Activated CD4-positive, alpha-beta T cell treated with anti-CD3 and anti-CD28 coated beads for 36 hours (primary cell): Measurements from ENCODE around the gene PSMC2. TPM values are rescaled to one million over a fixed set of nuclear protein-coding genes. Genes with fewer than 3 reads are reported as not detected.

ENCODE experiments used
- ATAC-seq: fragments of 200-7000 bp; cut with Tn5 transposase; one replicate; pipeline ENCODE4 v1.10.0; 2021; ENCODE audit warnings: mild to moderate bottlenecking, moderate library complexity
- CTCF ChIA-PET: fragments of 350-600 bp; sonication (Branson Sonifier 250); formaldehyde crosslinking; loops from one replicate; lab custom pipeline; 2021; ENCODE audit warnings: antibody characterized with exemption; lab: Charles Lee
- POLR2A ChIA-PET: fragments of 350-600 bp; sonication (Branson Sonifier 250); formaldehyde crosslinking; loops from one replicate; lab custom pipeline; 2021; ENCODE audit warnings: antibody characterized with exemption, inconsistent platforms; lab: Charles Lee
- DNase-seq: peaks from one replicate; pipeline ENCODE4 v3.0.0-alpha.2; 2020
- H3K27ac Mint-ChIP-seq: one replicate; pipeline ENCODE4 v1.8.0; 2021; ENCODE audit warnings: mixed read lengths
- H3K27me3 Mint-ChIP-seq: one replicate; pipeline ENCODE4 v1.8.0; 2021; ENCODE audit warnings: mixed read lengths
- H3K36me3 Mint-ChIP-seq: one replicate; pipeline ENCODE4 v1.8.0; 2021; ENCODE audit warnings: low read depth, mixed read lengths
- H3K4me1 Mint-ChIP-seq: one replicate; pipeline ENCODE4 v1.8.0; 2021; ENCODE audit warnings: mixed read lengths
- H3K4me3 Mint-ChIP-seq: one replicate; pipeline ENCODE4 v1.8.0; 2021; ENCODE audit warnings: mild to moderate bottlenecking, moderate library complexity, mixed read lengths
- H3K9me3 Mint-ChIP-seq: one replicate; pipeline ENCODE4 v1.8.0; 2021; ENCODE audit warnings: low read depth, mixed read lengths
- intact Hi-C, 2 experiments: fragments of 100-400 bp; cut with DNase I in 1 of 2; cut with micrococcal nuclease in 1 of 2; formaldehyde crosslinking; loops; one replicate each; pipeline versions ENCODE4 v1.14.2 to v1.15.1; 2022 to 2024; cut with DNase I, micrococcal nuclease
- total RNA-seq, 2 experiments: library from RNA; stranded (reverse); gene quantifications; one replicate each; pipeline ENCODE4 v1.2.3, GENCODE V29; 2021

The PSMC2 gene
- 100 to 1,000 TPM; 145 to 161 TPM for total RNA-seq

- CTCF ChIA-PET = interaction anchor here (0.9 to 2.1 kb wide), 6 partner anchors 10 to 275 kb away, joined by 3 to 6 read pairs (median 3); no protein-coding TSS in a partner anchor
- DNase-seq = peak; percentile 87
- peak; percentile 69 for ATAC-seq
- Mint-ChIP-seq H3K9me3 (no peaks in the 10 kb centered on the region), H3K36me3 (peaks cover 36% of the 10 kb centered on the region), H3K4me3 (peak within 1 kb of the TSS; percentile 94), H3K4me1 (peaks cover 55% of the 10 kb centered on the region), H3K27me3 (no peaks in the 10 kb centered on the region), H3K27ac (peak within 1 kb of the TSS; percentile 97)
- intact Hi-C loops = loop anchor here (1.0 to 10.0 kb wide), 7 partner anchors 50 to 1667 kb away; partner anchors contain the start of genes PMPCB (in 2 of the 2), ARMC10 (in 1 of the 2), KMT2E (in 1 of the 2) and NAPEPLD (in 1 of the 2)
- POLR2A ChIA-PET = interaction anchor here (0.5 to 1.0 kb wide), 2 partner anchors 20 to 400 kb away, joined by 3 to 5 read pairs; no protein-coding TSS in a partner anchor
Measured at GRCh38 chr7:103347507-103348267, at the start of gene PSMC2. TSS of gene PSMC2 (plus strand) at chr7:103347643. CDS start at chr7:103347712, 69 bp downstream.

GRCh38 chr7:103297837-103298179 is 49.6 kb upstream of the PSMC2 start:
- intact Hi-C loops = loop anchor here (1.0 to 10.0 kb wide), 6 partner anchors 18 to 857 kb away; partner anchors contain the start of genes PSMC2 (in 2 of the 2), FAM185A (in 1 of the 2) and NAPEPLD (in 1 of the 2)
- no peak for DNase-seq
- Mint-ChIP-seq H3K27ac (peak overlapping the region; percentile 93), H3K4me3 (peak overlapping the region; percentile 89), H3K27me3 (no peaks in the 10 kb centered on the region), H3K9me3 (no peaks in the 10 kb centered on the region), H3K36me3 (peaks cover 31% of the 10 kb centered on the region), H3K4me1 (peaks cover 36% of the 10 kb centered on the region)
- CTCF ChIA-PET = interaction anchor here (0.7 to 2.5 kb wide), 5 partner anchors 8 to 224 kb away, joined by 3 to 6 read pairs (median 4); partner anchors contain the start of gene ARMC10
- no peak for ATAC-seq
- POLR2A ChIA-PET = no interaction called here

- ATAC-seq = no peak
- H3K27ac Mint-ChIP-seq = no peak overlapping the region
- DNase-seq = no peak
- H3K4me3 Mint-ChIP-seq = no peak overlapping the region
- intact Hi-C loops = loop anchor here in 1 of 2 experiments (5.0 to 10.0 kb wide), 3 partner anchors 152 to 855 kb away; partner anchors contain the start of genes FAM185A and NAPEPLD
- H3K9me3 Mint-ChIP-seq = peaks cover 2% of the 10 kb centered on the region
- peaks cover 46% of the 10 kb centered on the region for H3K4me1 Mint-ChIP-seq
- H3K27me3 Mint-ChIP-seq = no peaks in the 10 kb centered on the region
- ChIA-PET POLR2A (no interaction called here), CTCF (interaction anchor here (0.5 to 2.5 kb wide), 3 partner anchors 11 to 803 kb away, joined by 3 to 6 read pairs (median 3); no protein-coding TSS in a partner anchor)
- peaks cover 47% of the 10 kb centered on the region for H3K36me3 Mint-ChIP-seq
Measured at GRCh38 chr7:103299660-103300059, 47.8 kb upstream of the PSMC2 start.

- Mint-ChIP-seq H3K27me3 (no peaks in the 10 kb centered on the region), H3K27ac (no peak overlapping the region), H3K4me3 (no peak overlapping the region), H3K9me3 (peaks cover 2% of the 10 kb centered on the region), H3K36me3 (peaks cover 58% of the 10 kb centered on the region), H3K4me1 (peaks cover 50% of the 10 kb centered on the region)
- no peak for DNase-seq
- no peak for ATAC-seq
- ChIA-PET CTCF (interaction anchor here (1.0 to 1.6 kb wide), 3 partner anchors 12 to 106 kb away, joined by 3 to 7 read pairs (median 5); no protein-coding TSS in a partner anchor), POLR2A (no interaction called here)
- intact Hi-C loops = no loop called here
Measured at GRCh38 chr7:103301441-103301840, 46.0 kb upstream of the PSMC2 start.

GRCh38 chr7:103307503-103308231 is 39.8 kb upstream of the PSMC2 start:
- POLR2A ChIA-PET = interaction anchor here (0.8 kb wide), 1 partner anchor 9 kb away, joined by 3 read pairs; no protein-coding TSS in a partner anchor

GRCh38 chr7:103314852-103315251 is 32.6 kb upstream of the PSMC2 start:
- Mint-ChIP-seq H3K36me3 (peaks cover 69% of the 10 kb centered on the region), H3K27me3 (no peaks in the 10 kb centered on the region), H3K9me3 (no peaks in the 10 kb centered on the region), H3K4me3 (no peak overlapping the region), H3K27ac (peak overlapping the region; percentile 51), H3K4me1 (peaks cover 7% of the 10 kb centered on the region)
- ATAC-seq (peak; percentile 51), DNase-seq (no peak)
- intact Hi-C loops = no loop called here
- ChIA-PET POLR2A (no interaction called here), CTCF (interaction anchor here (0.7 to 2.6 kb wide), 5 partner anchors 9 to 29 kb away, joined by 3 to 7 read pairs (median 3); no protein-coding TSS in a partner anchor)

More at GRCh38 chr7:103307503-103308231, 39.8 kb upstream of the PSMC2 start:
- H3K4me1 Mint-ChIP-seq = peaks cover 26% of the 10 kb centered on the region
- H3K27me3 Mint-ChIP-seq = no peaks in the 10 kb centered on the region
- H3K4me3 Mint-ChIP-seq = no peak overlapping the region
- ATAC-seq = peak; percentile 72
- intact Hi-C loops = loop anchor here in 1 of 2 experiments (2.0 kb wide), 1 partner anchor 17 kb away; no protein-coding TSS in a partner anchor
- peaks cover 66% of the 10 kb centered on the region for H3K36me3 Mint-ChIP-seq
- CTCF ChIA-PET = interaction anchor here (0.6 to 1.5 kb wide), 3 partner anchors 8 to 353 kb away, joined by 3 to 4 read pairs (median 3); no protein-coding TSS in a partner anchor
- peak overlapping the region; percentile 37 for H3K27ac Mint-ChIP-seq
- no peak for DNase-seq
- H3K9me3 Mint-ChIP-seq = peaks cover 2% of the 10 kb centered on the region

- Mint-ChIP-seq H3K36me3 (peaks cover 61% of the 10 kb centered on the region), H3K27me3 (no peaks in the 10 kb centered on the region), H3K27ac (peak overlapping the region; percentile 71), H3K9me3 (no peaks in the 10 kb centered on the region), H3K4me3 (no peak overlapping the region), H3K4me1 (peaks cover 7% of the 10 kb centered on the region)
- CTCF ChIA-PET = interaction anchor here (1.0 kb wide), 1 partner anchor 9 kb away, joined by 4 read pairs; no protein-coding TSS in a partner anchor
- POLR2A ChIA-PET = interaction anchor here (0.8 kb wide), 1 partner anchor 9 kb away, joined by 3 read pairs; no protein-coding TSS in a partner anchor
- ATAC-seq (no peak), DNase-seq (no peak)
- intact Hi-C loops = no loop called here
Measured at GRCh38 chr7:103316380-103316941, 31.0 kb upstream of the PSMC2 start.

GRCh38 chr7:103317009-103317408 is 30.4 kb upstream of the PSMC2 start:
- ATAC-seq = no peak
- no peak overlapping the region for H3K4me3 Mint-ChIP-seq
- peaks cover 7% of the 10 kb centered on the region for H3K4me1 Mint-ChIP-seq
- peak overlapping the region; percentile 71 for H3K27ac Mint-ChIP-seq
- no peaks in the 10 kb centered on the region for H3K27me3 Mint-ChIP-seq
- POLR2A ChIA-PET = no interaction called here
- peaks cover 58% of the 10 kb centered on the region for H3K36me3 Mint-ChIP-seq
- H3K9me3 Mint-ChIP-seq = no peaks in the 10 kb centered on the region
- intact Hi-C loops = no loop called here
- CTCF ChIA-PET = interaction anchor here (0.7 kb wide), 1 partner anchor 14 kb away, joined by 3 read pairs; no protein-coding TSS in a partner anchor
- no peak for DNase-seq

- POLR2A ChIA-PET = no interaction called here
- Mint-ChIP-seq H3K27me3 (no peaks in the 10 kb centered on the region), H3K9me3 (no peaks in the 10 kb centered on the region), H3K4me1 (peaks cover 23% of the 10 kb centered on the region), H3K4me3 (no peak overlapping the region), H3K36me3 (peaks cover 32% of the 10 kb centered on the region), H3K27ac (peak overlapping the region; percentile 86)
- ATAC-seq = peak; percentile 93
- intact Hi-C loops = loop anchor here in 1 of 2 experiments (1.0 to 2.0 kb wide), 2 partner anchors 17 to 19 kb away; partner anchors contain the start of gene DNAJC2
- peak; percentile 18 for DNase-seq
- CTCF ChIA-PET = interaction anchor here (0.6 to 1.7 kb wide), 2 partner anchors 15 to 19 kb away, joined by 4 to 5 read pairs; no protein-coding TSS in a partner anchor
Measured at GRCh38 chr7:103325744-103326143, 21.7 kb upstream of the PSMC2 start.

- CTCF ChIA-PET = no interaction called here
- Mint-ChIP-seq H3K27me3 (no peaks in the 10 kb centered on the region), H3K4me1 (peaks cover 28% of the 10 kb centered on the region), H3K4me3 (no peak overlapping the region), H3K36me3 (peaks cover 59% of the 10 kb centered on the region), H3K27ac (no peak overlapping the region), H3K9me3 (no peaks in the 10 kb centered on the region)
- intact Hi-C loops = no loop called here
- POLR2A ChIA-PET = interaction anchor here (0.7 kb wide), 1 partner anchor 126 kb away, joined by 4 read pairs; no protein-coding TSS in a partner anchor
- DNase-seq (no peak), ATAC-seq (no peak)
Measured at GRCh38 chr7:103336761-103337160, 10.7 kb upstream of the PSMC2 start.
